Activated T-cell treated with anti-CD3 and anti-CD28 coated beads, Interleukin-2, amount 50 U/mL, for 72 hours (primary cell): ENCODE results near the gene EFCAB6. TPM values are rescaled to one million over a fixed set of nuclear protein-coding genes. Genes with fewer than 3 reads are reported as not detected.

Experiments used
- ATAC-seq, 2 donors: fragments of 150-1000 bp; cut with Tn5 transposase; replicated peaks in 1 of 2; 2 replicates each; pipeline ENCODE4 v1.10.0; 2021; ENCODE audit warnings: moderate library complexity in 2 of 2, mild to moderate bottlenecking in 1 of 2
- DNase-seq, 2 donors: peaks; one replicate each; pipeline ENCODE4 v3.0.0; 2021 to 2022; ENCODE audit warnings: mixed read lengths in 1 of 2
- H3K27ac Mint-ChIP-seq: one replicate; pipeline ENCODE4 v1.8.0; 2022; ENCODE audit warnings: mild to moderate bottlenecking, moderate library complexity, mixed read lengths
- H3K27me3 Mint-ChIP-seq: one replicate; pipeline ENCODE4 v1.8.0; 2022; ENCODE audit warnings: low read depth, mixed read lengths
- H3K36me3 Mint-ChIP-seq, 2 donors: one replicate each; pipeline ENCODE4 v1.8.0; 2022; ENCODE audit warnings: mixed read lengths in 2 of 2, mild to moderate bottlenecking in 1 of 2; ENCODE audit not compliant: insufficient read depth in 2 of 2
- H3K4me1 Mint-ChIP-seq: one replicate; pipeline ENCODE4 v1.8.0; 2022; ENCODE audit warnings: low read depth, mixed read lengths
- H3K4me3 Mint-ChIP-seq, 2 donors: one replicate each; pipeline ENCODE4 v1.8.0; 2022; ENCODE audit warnings: mild to moderate bottlenecking in 2 of 2, mixed read lengths in 2 of 2, moderate library complexity in 2 of 2
- H3K9me3 Mint-ChIP-seq, 2 donors: one replicate each; pipeline ENCODE4 v1.8.0; 2022; ENCODE audit warnings: mixed read lengths in 2 of 2
- total RNA-seq, 2 donors: library from RNA; stranded (reverse); gene quantifications; one replicate each; pipeline ENCODE4 v1.2.3, GENCODE V29; 2022

The EFCAB6 gene
- total RNA-seq, 2 donors from 2014 or later: 0.19 to 0.70 TPM

DNA sequence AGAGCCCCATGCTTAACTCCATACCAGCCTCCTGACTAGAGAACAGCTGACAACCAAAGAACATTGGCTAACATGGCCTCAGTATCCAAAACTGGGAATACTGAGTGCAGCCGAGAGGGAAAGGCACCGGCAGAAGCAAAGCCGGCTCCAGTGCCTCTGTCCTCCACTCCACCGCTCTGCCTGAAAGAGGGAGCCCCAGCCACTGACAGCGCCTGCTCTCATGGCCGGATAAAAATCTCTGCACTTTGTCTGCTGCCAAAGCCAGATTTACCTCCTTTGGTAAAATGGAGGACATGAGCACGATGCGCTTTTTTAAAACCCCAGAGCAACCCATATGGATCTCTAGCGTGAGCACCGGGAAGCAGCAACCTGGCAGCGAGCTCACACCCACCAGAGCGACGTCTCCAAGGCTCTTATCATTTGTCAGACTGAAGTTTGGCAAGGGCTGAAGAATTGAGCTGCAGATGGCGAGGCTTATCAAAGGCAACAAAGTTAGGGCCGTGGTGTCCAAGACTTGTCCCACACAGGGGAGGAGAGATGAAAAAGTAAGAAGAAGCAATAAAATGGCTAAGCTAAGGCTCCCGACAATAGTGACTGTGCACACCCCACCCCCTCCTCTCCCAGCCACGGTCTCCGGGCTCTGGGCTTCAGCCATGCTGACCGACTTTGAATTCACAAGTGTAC is 71.4 kb downstream of the EFCAB6 start:
- Mint-ChIP-seq H3K27me3 (peaks cover 12% of the 10 kb centered on the region), H3K4me1 (no peaks in the 10 kb centered on the region), H3K36me3 (no peaks in the 10 kb centered on the region)

DNA sequence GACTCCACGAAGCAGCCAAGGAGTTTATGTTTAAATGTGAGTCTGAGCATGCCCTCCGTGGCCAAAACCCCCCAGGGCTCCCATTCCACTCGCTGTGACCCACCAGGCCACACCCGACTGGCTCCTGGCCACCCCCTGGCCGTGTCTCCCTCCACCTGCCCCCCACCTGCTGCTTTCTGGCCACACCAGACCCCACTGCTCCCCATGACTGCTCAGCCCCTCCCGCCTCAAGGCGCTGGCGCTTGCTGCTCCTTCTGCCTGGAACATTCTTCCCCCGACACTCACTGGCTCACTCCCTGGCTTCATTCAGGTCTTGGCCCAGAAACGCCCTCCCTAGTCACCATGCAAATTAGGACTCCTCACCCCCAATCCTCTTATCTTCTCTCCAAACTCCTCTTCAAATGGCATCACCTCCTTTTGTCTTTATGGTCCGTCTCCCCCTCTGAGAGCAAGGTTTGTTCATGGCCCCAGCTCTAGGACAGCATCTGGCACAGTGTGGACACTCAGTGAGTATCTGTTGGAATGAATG is 72.2 kb downstream of the EFCAB6 start:
- DNase-seq (no peak), ATAC-seq (no peak)
- H3K27me3 Mint-ChIP-seq: peaks cover 12% of the 10 kb centered on the region
- H3K36me3 Mint-ChIP-seq: no peaks in the 10 kb centered on the region
- H3K4me1 Mint-ChIP-seq: no peaks in the 10 kb centered on the region
- H3K27ac Mint-ChIP-seq: no peak overlapping the region
- H3K9me3 Mint-ChIP-seq: no peaks in the 10 kb centered on the region
- no peak overlapping the region for H3K4me3 Mint-ChIP-seq

More for the DNA sequence above, 71.4 kb downstream of the EFCAB6 start:
- H3K9me3 Mint-ChIP-seq: no peaks in the 10 kb centered on the region
- ATAC-seq (no peak), DNase-seq (no peak)
- no peak overlapping the region for H3K27ac Mint-ChIP-seq
- H3K4me3 Mint-ChIP-seq: no peak overlapping the region

DNA sequence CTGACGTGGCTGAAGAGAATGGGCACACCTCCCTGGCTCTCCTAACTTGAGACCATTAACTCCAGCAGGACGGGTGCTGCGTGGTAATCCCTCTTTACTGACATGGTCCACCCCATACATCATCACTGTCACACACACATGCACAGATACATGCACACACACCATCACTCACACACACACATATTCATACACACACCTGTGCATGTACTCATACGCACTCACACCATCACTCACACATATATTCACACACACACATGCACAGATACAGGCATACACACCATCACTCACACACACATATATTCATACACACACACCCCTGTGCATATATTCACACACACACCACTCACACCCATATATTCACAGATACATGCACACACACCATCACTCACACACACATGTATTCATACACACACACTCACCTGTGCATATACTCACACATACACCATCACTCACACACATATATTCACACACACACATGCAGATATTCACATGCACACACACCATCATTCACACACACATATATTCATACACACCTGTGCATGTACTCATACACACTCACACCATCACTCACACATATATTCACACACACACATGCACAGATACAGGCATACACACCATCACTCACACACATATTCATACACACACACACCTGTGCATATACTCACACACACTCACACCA is 74.8 kb downstream of the EFCAB6 start:
- H3K36me3 Mint-ChIP-seq: no peaks in the 10 kb centered on the region
- no peak overlapping the region for H3K27ac Mint-ChIP-seq
- ATAC-seq (no peak), DNase-seq (no peak)
- H3K9me3 Mint-ChIP-seq: no peaks in the 10 kb centered on the region
- no peaks in the 10 kb centered on the region for H3K4me1 Mint-ChIP-seq
- H3K4me3 Mint-ChIP-seq: no peak overlapping the region
- no peaks in the 10 kb centered on the region for H3K27me3 Mint-ChIP-seq

DNA sequence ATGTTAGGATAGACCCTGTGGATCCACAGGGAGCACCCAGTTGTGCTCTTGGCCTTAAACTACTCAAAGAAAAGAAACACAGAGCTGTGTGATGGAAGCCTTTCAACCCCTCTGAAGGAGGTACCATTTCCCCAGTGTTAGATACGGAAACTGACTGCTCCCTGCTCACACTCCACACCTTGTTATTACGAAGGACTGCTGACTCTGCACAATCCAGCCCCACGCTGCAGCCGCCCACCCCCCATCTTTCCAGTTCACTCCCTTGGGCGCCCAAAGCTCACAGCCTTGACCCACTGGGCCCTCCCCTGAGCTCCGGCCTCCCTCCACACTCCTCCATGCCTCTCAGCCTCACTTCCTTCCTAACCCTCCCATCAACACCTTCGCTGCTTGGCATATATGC is 75.5 kb downstream of the EFCAB6 start:
- Mint-ChIP-seq H3K4me3 (no peak overlapping the region), H3K36me3 (no peaks in the 10 kb centered on the region), H3K9me3 (no peaks in the 10 kb centered on the region), H3K4me1 (no peaks in the 10 kb centered on the region), H3K27ac (no peak overlapping the region), H3K27me3 (no peaks in the 10 kb centered on the region)
- ATAC-seq (no peak), DNase-seq (no peak)

DNA sequence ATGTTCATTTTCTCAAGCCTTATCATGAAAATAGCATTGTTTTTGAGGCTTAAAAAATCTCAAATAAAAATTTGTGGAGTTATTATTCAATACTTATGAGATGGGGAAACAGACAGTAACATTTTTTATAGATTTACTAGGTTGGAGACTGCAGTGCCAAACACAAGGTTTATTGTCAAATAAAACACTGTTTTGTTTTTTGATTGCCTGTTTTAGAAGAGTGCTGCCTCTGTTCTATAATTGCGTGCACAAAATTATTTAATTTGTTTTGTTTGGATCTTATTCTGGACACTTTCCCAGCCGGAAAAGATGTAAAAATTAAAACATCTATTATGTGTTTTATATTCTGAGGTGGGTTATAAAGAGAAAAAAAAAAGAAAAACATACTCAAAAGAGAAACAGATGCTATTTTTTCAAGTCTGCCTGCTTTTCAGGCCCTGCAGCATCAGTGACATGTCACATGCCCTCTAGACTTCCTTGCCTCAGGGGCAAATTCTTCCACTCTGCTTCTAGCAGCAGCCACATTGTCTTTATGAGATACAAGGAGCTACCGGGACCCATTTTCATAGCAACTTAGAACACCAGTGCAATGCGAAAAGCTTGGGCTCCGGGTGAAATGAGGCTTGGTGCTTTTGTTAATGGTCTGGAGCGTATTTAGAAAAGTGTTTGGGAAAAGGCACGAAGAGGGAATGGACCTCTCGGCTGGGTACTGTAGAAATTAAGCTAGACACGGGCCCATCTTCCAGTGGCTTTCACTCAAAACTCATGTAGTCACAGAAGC is 77.5 kb downstream of the EFCAB6 start:
- H3K4me3 Mint-ChIP-seq: no peak overlapping the region
- H3K4me1 Mint-ChIP-seq: no peaks in the 10 kb centered on the region
- no peak for ATAC-seq
- H3K36me3 Mint-ChIP-seq: no peaks in the 10 kb centered on the region
- DNase-seq: no peak
- no peak overlapping the region for H3K27ac Mint-ChIP-seq
- no peaks in the 10 kb centered on the region for H3K9me3 Mint-ChIP-seq
- H3K27me3 Mint-ChIP-seq: peaks cover 7% of the 10 kb centered on the region

DNA sequence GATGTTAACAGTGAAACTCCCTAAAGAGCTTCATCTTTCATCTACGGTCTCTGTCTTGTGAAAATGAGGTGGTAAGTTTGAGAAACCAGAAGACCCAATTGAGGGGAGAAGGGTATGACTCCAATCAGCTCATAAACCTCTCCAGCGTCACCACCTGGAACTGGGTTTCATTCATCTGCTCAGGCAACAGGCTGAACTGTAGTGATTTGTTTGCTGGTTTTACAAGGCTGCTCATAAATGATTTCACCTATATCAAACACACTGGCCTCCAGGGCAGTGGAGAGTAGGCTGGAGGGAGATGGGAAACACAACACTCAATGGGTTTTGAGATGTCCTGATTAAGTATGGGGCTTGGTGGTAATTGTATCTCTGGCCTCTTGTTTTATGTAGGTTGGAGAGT is 79.0 kb downstream of the EFCAB6 start:
- Mint-ChIP-seq H3K36me3 (no peaks in the 10 kb centered on the region), H3K27me3 (peaks cover 18% of the 10 kb centered on the region), H3K27ac (no peak overlapping the region), H3K9me3 (no peaks in the 10 kb centered on the region), H3K4me3 (no peak overlapping the region), H3K4me1 (no peaks in the 10 kb centered on the region)
- ATAC-seq (no peak), DNase-seq (no peak)

DNA sequence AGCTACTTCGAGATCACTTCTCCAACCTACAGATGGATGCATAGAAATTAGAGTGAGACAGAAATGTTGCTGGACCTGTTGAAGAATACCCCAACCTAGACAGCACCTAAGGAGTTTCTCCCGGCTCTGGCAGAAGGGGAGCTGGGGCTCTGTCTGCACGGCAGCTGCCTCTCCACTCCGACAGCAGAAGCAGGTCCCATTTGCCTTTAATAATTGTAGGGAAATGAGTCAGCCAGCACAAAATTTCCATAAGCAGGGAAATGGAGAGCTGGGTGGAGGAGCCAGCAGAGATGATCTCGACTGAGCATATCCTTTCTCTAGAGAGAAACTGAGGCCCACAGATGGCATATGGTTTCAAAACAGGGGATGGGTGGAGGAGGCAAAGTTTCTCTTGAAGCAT is 80.1 kb downstream of the EFCAB6 start:
- DNase-seq (no peak), ATAC-seq (no peak)

DNA sequence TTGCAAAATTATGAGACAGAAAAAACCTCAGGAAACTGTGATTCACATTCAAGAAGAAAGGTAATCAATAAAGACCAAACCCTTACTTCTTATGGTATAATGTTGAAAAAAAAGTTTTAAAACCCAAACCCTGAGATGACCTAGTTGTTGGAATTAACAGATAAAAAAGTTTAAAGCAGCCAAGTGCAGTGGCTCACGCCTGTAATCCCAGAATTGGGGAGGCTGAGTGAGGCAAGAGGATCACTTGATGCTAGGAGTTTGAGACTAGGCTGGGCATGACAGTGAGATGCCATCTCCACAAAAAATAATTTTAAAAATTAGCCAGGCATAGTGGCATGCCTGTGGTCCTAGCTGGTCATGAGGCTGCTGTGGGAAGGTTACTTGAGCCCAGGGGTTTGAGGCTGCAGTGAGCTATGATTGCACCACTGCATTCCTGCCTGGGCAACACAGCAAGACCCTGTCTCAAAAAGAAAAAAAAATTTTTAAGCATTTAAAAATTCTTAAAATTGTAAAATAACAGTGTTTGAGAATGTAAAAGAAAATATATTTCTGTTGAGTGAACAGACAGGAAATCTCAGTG is 85.1 kb downstream of the EFCAB6 start:
- DNase-seq (no peak), ATAC-seq (no peak)
- H3K4me3 Mint-ChIP-seq: no peak overlapping the region
- no peaks in the 10 kb centered on the region for H3K9me3 Mint-ChIP-seq
- no peaks in the 10 kb centered on the region for H3K4me1 Mint-ChIP-seq
- no peaks in the 10 kb centered on the region for H3K36me3 Mint-ChIP-seq
- no peak overlapping the region for H3K27ac Mint-ChIP-seq
- peaks cover 18% of the 10 kb centered on the region for H3K27me3 Mint-ChIP-seq

More for the DNA sequence above, 80.1 kb downstream of the EFCAB6 start:
- H3K9me3 Mint-ChIP-seq: no peaks in the 10 kb centered on the region
- H3K4me3 Mint-ChIP-seq: no peak overlapping the region
- no peaks in the 10 kb centered on the region for H3K36me3 Mint-ChIP-seq
- no peaks in the 10 kb centered on the region for H3K4me1 Mint-ChIP-seq
- H3K27ac Mint-ChIP-seq: no peak overlapping the region
- peaks cover 18% of the 10 kb centered on the region for H3K27me3 Mint-ChIP-seq

DNA sequence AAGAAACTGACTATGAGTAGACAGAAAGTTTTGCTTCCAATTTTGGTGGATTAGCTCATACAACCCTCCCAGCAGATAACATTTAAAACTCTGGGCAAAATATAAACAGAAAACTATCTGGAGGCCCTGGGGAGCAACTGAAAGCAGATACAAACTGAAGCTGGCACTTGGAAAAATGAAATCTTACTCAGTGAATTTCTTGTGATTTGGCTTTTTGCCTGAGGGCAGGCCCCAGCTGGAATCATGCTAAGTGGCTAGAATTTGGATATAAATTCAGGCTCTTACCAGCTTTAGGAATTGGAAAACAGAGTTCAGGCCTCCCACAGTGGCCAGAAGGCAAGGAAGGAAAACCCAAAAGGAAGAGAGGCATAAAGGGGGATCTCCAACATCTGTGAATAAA is 85.8 kb downstream of the EFCAB6 start:
- no peak for ATAC-seq
- H3K27ac Mint-ChIP-seq: no peak overlapping the region

DNA sequence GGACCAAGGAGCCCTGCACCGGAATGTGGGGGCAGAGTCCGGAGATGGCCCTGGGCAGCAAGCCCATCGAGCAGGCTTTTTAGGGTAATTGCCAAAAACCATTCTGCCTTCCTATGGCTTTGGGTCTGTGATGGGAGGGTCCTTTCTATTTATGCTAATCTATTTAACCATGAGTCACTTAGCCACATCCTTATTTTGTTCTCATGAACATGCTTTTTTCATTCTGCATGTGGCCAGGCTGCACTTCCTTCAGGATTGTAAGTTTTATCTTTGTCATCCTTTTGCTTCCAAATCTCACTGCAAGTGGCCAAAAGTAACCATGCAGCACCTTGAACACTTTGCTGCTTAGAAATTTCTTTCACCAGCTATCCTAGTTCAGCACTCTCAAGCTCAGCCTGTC is 88.3 kb downstream of the EFCAB6 start:
- DNase-seq: no peak
- H3K4me3 Mint-ChIP-seq: no peak overlapping the region
- H3K4me1 Mint-ChIP-seq: no peaks in the 10 kb centered on the region

More for the DNA sequence above, 85.8 kb downstream of the EFCAB6 start:
- no peak overlapping the region for H3K4me3 Mint-ChIP-seq
- no peaks in the 10 kb centered on the region for H3K4me1 Mint-ChIP-seq
- no peaks in the 10 kb centered on the region for H3K36me3 Mint-ChIP-seq
- no peak for DNase-seq
- no peaks in the 10 kb centered on the region for H3K9me3 Mint-ChIP-seq
- peaks cover 18% of the 10 kb centered on the region for H3K27me3 Mint-ChIP-seq

DNA sequence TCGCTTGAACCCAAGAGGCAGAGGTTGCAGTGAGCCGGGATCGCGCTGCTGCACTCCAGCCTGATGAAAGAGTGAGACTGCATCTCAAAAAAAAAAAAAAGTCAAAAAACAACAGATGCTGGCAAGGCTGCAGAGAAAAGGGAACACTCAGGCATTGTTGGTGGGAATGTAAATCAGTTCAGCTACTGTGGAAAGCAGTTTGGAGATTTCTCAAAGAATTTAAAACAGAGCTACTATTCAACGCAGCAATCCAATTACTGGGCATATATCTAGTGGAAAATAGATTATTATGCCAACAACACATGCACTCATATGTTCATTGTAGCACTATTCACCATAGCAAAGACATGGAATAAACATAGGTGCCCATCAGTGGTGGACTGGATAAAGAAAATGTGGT is 89.7 kb downstream of the EFCAB6 start:
- Mint-ChIP-seq H3K36me3 (no peaks in the 10 kb centered on the region), H3K4me1 (no peaks in the 10 kb centered on the region), H3K27ac (no peak overlapping the region), H3K4me3 (no peak overlapping the region), H3K9me3 (no peaks in the 10 kb centered on the region), H3K27me3 (no peaks in the 10 kb centered on the region)
- no peak for ATAC-seq
- DNase-seq: no peak

More for the DNA sequence above, 88.3 kb downstream of the EFCAB6 start:
- Mint-ChIP-seq H3K27ac (no peak overlapping the region), H3K36me3 (no peaks in the 10 kb centered on the region), H3K9me3 (no peaks in the 10 kb centered on the region), H3K27me3 (peaks cover 3% of the 10 kb centered on the region)
- ATAC-seq: no peak

DNA sequence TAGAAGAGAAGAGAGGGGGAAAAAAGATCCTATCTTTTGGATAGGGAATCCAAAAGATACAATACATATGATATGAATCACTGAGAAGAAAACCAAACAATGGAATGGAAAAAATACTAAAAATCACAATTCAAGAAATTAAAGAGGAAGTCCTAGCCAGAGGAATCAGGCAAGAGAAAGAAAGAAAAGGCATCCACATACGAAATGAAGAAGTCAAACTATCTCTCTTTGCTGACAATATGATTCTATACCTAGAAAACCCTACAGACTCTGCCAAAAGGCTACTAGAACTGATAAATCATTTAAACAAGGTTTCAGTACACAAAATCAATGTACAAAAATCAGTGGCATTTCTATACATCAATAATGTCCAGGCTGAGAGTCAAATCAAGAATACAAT is 91.4 kb downstream of the EFCAB6 start:
- H3K27ac Mint-ChIP-seq: no peak overlapping the region
- ATAC-seq (no peak), DNase-seq (no peak)
- no peak overlapping the region for H3K4me3 Mint-ChIP-seq
- no peaks in the 10 kb centered on the region for H3K27me3 Mint-ChIP-seq
- no peaks in the 10 kb centered on the region for H3K36me3 Mint-ChIP-seq
- H3K4me1 Mint-ChIP-seq: no peaks in the 10 kb centered on the region
- no peaks in the 10 kb centered on the region for H3K9me3 Mint-ChIP-seq

DNA sequence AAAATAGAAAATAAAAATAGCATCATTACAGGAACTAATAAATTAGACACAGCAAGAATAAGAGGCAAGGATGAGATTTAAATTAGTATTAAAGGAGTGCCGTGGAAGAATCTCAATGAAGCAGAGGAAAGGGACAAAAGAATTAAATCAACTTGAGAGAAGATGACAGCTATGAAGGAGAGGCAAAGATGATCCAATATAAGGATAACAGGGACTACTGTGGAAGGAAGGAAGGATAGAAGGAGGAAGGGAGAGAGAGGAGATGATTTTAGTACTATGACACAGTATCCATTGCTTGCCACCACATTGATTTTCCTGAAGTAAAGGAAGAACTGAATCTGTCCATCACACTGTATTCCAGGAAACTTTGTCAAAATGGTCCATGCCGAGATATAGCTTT is 98.0 kb downstream of the EFCAB6 start:
- Mint-ChIP-seq H3K36me3 (no peaks in the 10 kb centered on the region), H3K27ac (no peak overlapping the region), H3K27me3 (no peaks in the 10 kb centered on the region), H3K9me3 (no peaks in the 10 kb centered on the region), H3K4me3 (no peak overlapping the region), H3K4me1 (no peaks in the 10 kb centered on the region)
- DNase-seq (no peak), ATAC-seq (no peak)
